Omental fat pad (tissue), 4 donors: Measurements from ENCODE around the gene IFI27L2. TPM values are rescaled to one million over a fixed set of nuclear protein-coding genes. Genes with fewer than 3 reads are reported as not detected.

Source experiments
- ATAC-seq: fragments of 150-250 bp; one replicate; pipeline ENCODE4 v1.9.1; 2016; ENCODE audit warnings: mild to moderate bottlenecking, moderate library complexity; ENCODE audit not compliant: low FRiP score
- DNase-seq: peaks from one replicate; pipeline ENCODE4 v3.0.0-alpha.2; 2019; ENCODE audit warnings: low spot score
- CTCF ChIP-seq, 3 donors: fragments of 450-650 bp; IDR thresholded peaks; one replicate each; pipeline ENCODE4 v1.5.1; 2016 to 2017; ENCODE audit warnings: antibody characterized with exemption in 3 of 3, mild to moderate bottlenecking in 3 of 3, moderate library complexity in 2 of 3
- total RNA-seq, 4 donors: library from RNA; depleted of rRNA; stranded (reverse); fragments of >200 nt; gene quantifications; one replicate each; pipeline ENCODE4 v1.1.0, GENCODE V29; 2016

The IFI27L2 gene
- total RNA-seq, 4 donors from 2014 or later, result 43.2 to 109 (median 47.7) TPM

- no peak for DNase-seq
- no peak for TF ChIP-seq CTCF (IDR thresholded peaks at IDR 0.05)
- no peak for ATAC-seq
Measured at GRCh38 chr14:94153750-94154342, 24.4 kb upstream of the IFI27L2 start.

GRCh38 chr14:94152676-94153075 is 23.3 kb upstream of the IFI27L2 start:
- ATAC-seq (no peak), DNase-seq (no peak)
- no peak for TF ChIP-seq CTCF (IDR thresholded peaks at IDR 0.05)

- DNase-seq, result no peak
- ATAC-seq, result no peak
- no peak for TF ChIP-seq CTCF (IDR thresholded peaks at IDR 0.05)
Measured at GRCh38 chr14:94145902-94146527, 16.6 kb upstream of the IFI27L2 start.

- no peak for DNase-seq
- no peak for ATAC-seq
Measured at GRCh38 chr14:94144765-94145164, 15.4 kb upstream of the IFI27L2 start.

GRCh38 chr14:94143711-94144110 is 14.3 kb upstream of the IFI27L2 start:
- DNase-seq, result no peak
- TF ChIP-seq CTCF (IDR thresholded peaks at IDR 0.05), result no peak
- no peak for ATAC-seq

More at GRCh38 chr14:94144765-94145164, 15.4 kb upstream of the IFI27L2 start:
- TF ChIP-seq CTCF (IDR thresholded peaks at IDR 0.05), result no peak

GRCh38 chr14:94143239-94143638 is 13.8 kb upstream of the IFI27L2 start:
- no peak for TF ChIP-seq CTCF (IDR thresholded peaks at IDR 0.05)
- ATAC-seq (no peak), DNase-seq (no peak)

- DNase-seq (no peak), ATAC-seq (no peak)
- no peak for TF ChIP-seq CTCF (IDR thresholded peaks at IDR 0.05)
Measured at GRCh38 chr14:94142836-94143235, 13.4 kb upstream of the IFI27L2 start.
